Fibroblast of peridontal ligament (primary cell): ENCODE results near the gene GSKIP.

Source experiments
- DNase-seq: peaks from one replicate; pipeline ENCODE4 v3.0.0-alpha.2; 2010; ENCODE audit errors: extremely low read depth

Gene GSKIP

GRCh38 chr14:96417254-96417653 is 53.9 kb downstream of the GSKIP start:
- no peak for DNase-seq

DNA sequence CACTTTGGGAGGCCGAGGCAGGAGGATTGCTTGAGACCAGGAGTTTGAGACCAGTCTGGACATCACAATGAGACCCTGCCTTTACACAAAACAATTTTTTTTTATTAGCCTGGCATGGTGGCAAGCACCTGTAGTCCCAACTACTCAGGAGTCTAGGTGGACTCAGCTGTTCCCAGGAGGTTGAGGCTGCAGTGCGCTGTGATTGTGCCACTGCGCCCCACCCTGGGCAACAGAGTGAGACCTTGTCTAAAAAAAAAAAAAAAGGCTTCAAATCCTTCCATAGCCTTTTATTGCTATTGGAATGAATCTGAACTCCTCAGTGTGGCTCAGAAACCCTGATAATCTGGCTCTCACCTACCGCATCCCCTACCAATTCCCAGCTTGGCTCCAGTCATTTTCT is 54.7 kb downstream of the GSKIP start:
- DNase-seq, result no peak

GRCh38 chr14:96421236-96421635 is 57.9 kb downstream of the GSKIP start:
- DNase-seq, result no peak

DNA sequence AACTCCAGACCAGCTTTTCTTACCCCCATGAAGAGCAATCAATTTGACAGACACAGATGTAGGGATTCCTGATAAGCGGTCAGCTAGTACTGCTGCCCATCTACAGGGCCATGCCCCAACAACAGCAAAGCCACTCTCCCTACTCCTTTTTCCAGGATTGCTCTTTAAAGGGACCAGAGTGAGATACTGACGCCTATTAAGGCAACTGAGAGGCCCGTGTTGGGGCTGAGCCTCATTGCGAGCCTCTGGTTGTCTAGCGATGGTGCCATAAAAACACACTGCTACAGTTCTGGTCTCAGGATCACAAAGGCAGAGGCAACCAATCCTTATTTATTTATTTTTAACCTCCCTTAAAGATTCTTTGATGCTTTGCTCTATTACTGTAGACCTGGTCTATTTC is 59.7 kb downstream of the GSKIP start:
- DNase-seq, result no peak

GRCh38 chr14:96423446-96424108 is 60.3 kb downstream of the GSKIP start:
- no peak for DNase-seq

GRCh38 chr14:96424109-96424989 is 61.0 kb downstream of the GSKIP start:
- peak; percentile 85 for DNase-seq

DNA sequence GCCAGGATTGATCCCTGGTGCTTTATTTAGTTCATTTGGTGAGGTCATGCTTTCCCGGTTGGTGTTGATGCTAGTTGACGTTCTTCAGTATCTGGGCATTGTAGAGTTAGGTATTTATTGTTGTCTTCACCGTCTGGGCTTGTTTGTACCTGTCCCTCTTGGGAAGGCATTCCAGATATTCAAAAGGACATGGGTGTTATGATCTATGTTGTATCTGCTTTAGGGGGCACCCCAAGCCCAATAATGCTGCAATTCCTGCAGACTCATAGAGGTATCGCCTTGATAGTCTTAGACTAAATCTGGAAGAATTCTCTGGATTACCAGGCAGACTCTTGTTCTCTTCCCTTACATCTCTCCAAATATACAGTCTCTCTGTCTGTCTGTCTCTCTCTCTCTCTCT is 70.7 kb downstream of the GSKIP start:
- no peak for DNase-seq
